Right lobe of liver (tissue), 6 donors: Measurements from ENCODE around the gene EPB41L4B. TPM values are rescaled to one million over a fixed set of nuclear protein-coding genes. Genes with fewer than 3 reads are reported as not detected.

Source experiments
- ATAC-seq, 4 donors: fragments of 200-7000 bp; cut with Tn5 transposase; one replicate each; pipeline ENCODE4 v1.9.1; 2020; ENCODE audit warnings: mild to moderate bottlenecking in 4 of 4, moderate library complexity in 4 of 4
- DNase-seq, 3 donors: peaks; one replicate each; pipeline ENCODE4 v3.0.0-alpha.2; 2020
- H3K27ac ChIP-seq, 3 donors: fragments of 200-600 bp; one replicate each; pipeline ENCODE4 v1.8.0; 2022
- H3K27me3 ChIP-seq, 2 donors: fragments of 200-600 bp; one replicate each; pipeline ENCODE4 v1.8.0; 2022
- H3K36me3 ChIP-seq, 4 donors: fragments of 200-600 bp; sonication (generic) in 1 of 4; one replicate each; pipeline versions ENCODE4 v1.5.1 to v1.8.0; 2017 to 2022; ENCODE audit warnings: control low read depth in 1 of 4
- H3K4me1 ChIP-seq, 4 donors: fragments of 200-600 bp; sonication (generic) in 1 of 4; one replicate each; pipeline versions ENCODE4 v1.5.1 to v1.8.0; 2017 to 2022; ENCODE audit warnings: control low read depth in 1 of 4
- H3K4me3 ChIP-seq, 3 donors: fragments of 200-600 bp; one replicate each; pipeline ENCODE4 v1.8.0; 2022
- H3K9me3 ChIP-seq, 4 donors: fragments of 200-600 bp; sonication (generic) in 1 of 4; one replicate each; pipeline versions ENCODE4 v1.5.1 to v1.8.0; 2017 to 2022; ENCODE audit warnings: control low read depth in 1 of 4
- CTCF ChIP-seq, 4 donors: fragments of 200-600 bp in 3 of 4; fragments of 450-650 bp in 1 of 4; IDR thresholded peaks; one replicate each; pipeline versions ENCODE4 v1.5.1 to v1.8.0; 2016 to 2022; ENCODE audit warnings: antibody characterized with exemption in 4 of 4, mild to moderate bottlenecking in 2 of 4
- POLR2A ChIP-seq: fragments of 450-650 bp; IDR thresholded peaks from one replicate; pipeline ENCODE4 v1.6.1; 2017; ENCODE audit warnings: antibody characterized with exemption, mild to moderate bottlenecking
- WGBS: methylation state at CpG from one replicate; pipeline ENCODE4 v1.1.6; 2018; ENCODE audit warnings: low coverage, low lambda C conversion rate; ENCODE audit not compliant: insufficient coverage; ENCODE audit errors: missing lambda C conversion rate; 5-methylcytosine and 5-hydroxymethylcytosine counted together
- intact Hi-C, 2 donors: fragments of 100-400 bp; cut with DNase I; formaldehyde crosslinking; loops; one replicate each; pipeline versions ENCODE4 v1.11.2 to v1.14.1; 2022
- total RNA-seq, 6 experiments: library from RNA; depleted of rRNA in 2 of 6; stranded (reverse); fragments of >200 nt in 2 of 6; fragmentation: NEBNext Ultra II Directional in 3 of 6; extraction: Animal tissue kit (Norgen Biotek cat#: 25700) in 3 of 6; gene quantifications; one replicate each; pipeline versions ENCODE4 v1.1.0 to v1.2.4, GENCODE V29; 2016 to 2023
- donor health status: DM: no; HTN: yes; CAD: no.
- donor health status: DM: no; HTN: no; CAD: no.
- donor health status: DM: no; HTN: no; CAD: no.
- donor health status: DM: no; HTN: yes; CAD: no.
- donor health status: DM: no; HTN: yes; CAD: no.

The EPB41L4B gene
- total RNA-seq, 6 experiments from 2014 or later: 29.0 to 89.0 (median 32.4) TPM

- 78% methylated on average over 3 of the region's 3 CpGs for WGBS
- TF ChIP-seq CTCF (IDR thresholded peaks at IDR 0.05) (no peak), POLR2A (no peak)
- intact Hi-C loops: no loop called here
- DNase-seq (no peak), ATAC-seq (no peak)
- no peaks in the 10 kb centered on the region for H3K27me3 ChIP-seq
- H3K4me1 ChIP-seq: no peaks in the 10 kb centered on the region
- no peaks in the 10 kb centered on the region for H3K9me3 ChIP-seq
- H3K36me3 ChIP-seq: no peaks in the 10 kb centered on the region
- H3K4me3 ChIP-seq: no peak overlapping the region
- no peak overlapping the region for H3K27ac ChIP-seq
Measured at GRCh38 chr9:109162677-109163076, 158.2 kb downstream of the EPB41L4B start.

- intact Hi-C loops: no loop called here
- Histone ChIP-seq H3K27ac (no peak overlapping the region), H3K9me3 (no peaks in the 10 kb centered on the region), H3K27me3 (no peaks in the 10 kb centered on the region), H3K4me3 (no peak overlapping the region), H3K36me3 (no peaks in the 10 kb centered on the region), H3K4me1 (no peaks in the 10 kb centered on the region)
- 86% methylated on average over 3 of the region's 3 CpGs for WGBS
- ATAC-seq (no peak), DNase-seq (no peak)
- TF ChIP-seq POLR2A (no peak), CTCF (IDR thresholded peaks at IDR 0.05) (no peak)
Measured at GRCh38 chr9:109161471-109161870, 159.4 kb downstream of the EPB41L4B start.

GRCh38 chr9:109159583-109159982 is 161.3 kb downstream of the EPB41L4B start:
- H3K36me3 ChIP-seq: no peaks in the 10 kb centered on the region
- 62% methylated on average over 4 of the region's 4 CpGs for WGBS
- peak; percentile 47 to 61 (median 53) for ATAC-seq
- intact Hi-C loops: no loop called here
- no peak overlapping the region for H3K27ac ChIP-seq
- TF ChIP-seq CTCF (IDR thresholded peaks at IDR 0.05) (no peak), POLR2A (no peak)
- H3K4me3 ChIP-seq: no peak overlapping the region
- DNase-seq: no peak
- no peaks in the 10 kb centered on the region for H3K27me3 ChIP-seq
- H3K9me3 ChIP-seq: no peaks in the 10 kb centered on the region
- no peaks in the 10 kb centered on the region for H3K4me1 ChIP-seq

- no peaks in the 10 kb centered on the region for H3K36me3 ChIP-seq
- no peak for ATAC-seq
- H3K4me1 ChIP-seq: no peaks in the 10 kb centered on the region
- no peaks in the 10 kb centered on the region for H3K9me3 ChIP-seq
- no peak overlapping the region for H3K27ac ChIP-seq
- no peaks in the 10 kb centered on the region for H3K27me3 ChIP-seq
- TF ChIP-seq POLR2A (no peak), CTCF (IDR thresholded peaks at IDR 0.05) (no peak)
- no peak for DNase-seq
- intact Hi-C loops: no loop called here
- no peak overlapping the region for H3K4me3 ChIP-seq
Measured at GRCh38 chr9:109158651-109159050, 162.2 kb downstream of the EPB41L4B start.

GRCh38 chr9:109156708-109157107 is 164.2 kb downstream of the EPB41L4B start:
- DNase-seq (no peak), ATAC-seq (no peak)
- intact Hi-C loops: no loop called here
- Histone ChIP-seq H3K27me3 (no peaks in the 10 kb centered on the region), H3K4me3 (no peak overlapping the region), H3K36me3 (no peaks in the 10 kb centered on the region), H3K27ac (no peak overlapping the region), H3K4me1 (no peaks in the 10 kb centered on the region), H3K9me3 (no peaks in the 10 kb centered on the region)
- TF ChIP-seq CTCF (IDR thresholded peaks at IDR 0.05): no peak
- TF ChIP-seq POLR2A: no peak
- WGBS: 72% methylated on average over 5 of the region's 8 CpGs
